ENCODE measurements around the gene ARL4A.

Gene ARL4A

GRCh38 chr7:12727455-12728191 lies 40.2 kb downstream of the ARL4A start:
- DNase-seq = no peak

DNA sequence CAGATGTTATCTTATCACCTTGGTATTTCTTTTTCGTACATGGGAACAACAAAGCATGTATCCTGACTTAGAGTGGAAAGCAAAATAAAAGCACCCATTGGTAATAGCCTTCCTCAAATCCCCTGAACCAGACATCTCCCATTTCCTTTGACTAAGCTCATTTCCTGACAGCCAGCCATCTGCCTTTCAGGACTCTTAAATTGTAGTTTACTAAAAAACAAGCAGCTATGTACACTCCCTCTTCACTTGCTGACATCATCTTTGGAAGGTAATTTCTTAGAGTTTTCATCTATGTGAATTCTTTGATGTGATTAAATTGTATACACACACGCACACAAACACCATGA lies 40.7 kb downstream of the ARL4A start:
- DNase-seq = no peak

DNA sequence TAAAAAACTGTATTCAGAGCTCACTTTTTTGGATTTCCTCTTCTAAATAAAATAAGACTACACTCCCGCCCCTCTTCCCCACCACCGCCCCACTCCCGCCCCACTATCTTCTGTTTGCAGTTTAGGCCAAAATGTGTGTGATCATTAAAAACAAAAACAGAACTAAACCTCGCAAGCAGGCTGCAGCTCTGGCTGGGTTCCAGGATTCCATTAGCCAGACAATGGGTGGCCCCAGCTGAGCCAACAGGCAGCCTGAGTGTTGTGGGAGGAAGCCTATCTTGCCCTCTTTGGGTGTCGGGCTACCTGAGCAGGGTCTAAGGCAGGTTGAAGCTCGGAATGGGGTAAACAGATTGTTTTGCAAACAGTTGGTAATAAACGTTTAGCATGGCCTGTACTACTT lies 41.7 kb downstream of the ARL4A start:
- DNase-seq = peak; percentile 87

- DNase-seq = no peak
Observed at GRCh38 chr7:12730523-12730922, 43.1 kb downstream of the ARL4A start.

DNA sequence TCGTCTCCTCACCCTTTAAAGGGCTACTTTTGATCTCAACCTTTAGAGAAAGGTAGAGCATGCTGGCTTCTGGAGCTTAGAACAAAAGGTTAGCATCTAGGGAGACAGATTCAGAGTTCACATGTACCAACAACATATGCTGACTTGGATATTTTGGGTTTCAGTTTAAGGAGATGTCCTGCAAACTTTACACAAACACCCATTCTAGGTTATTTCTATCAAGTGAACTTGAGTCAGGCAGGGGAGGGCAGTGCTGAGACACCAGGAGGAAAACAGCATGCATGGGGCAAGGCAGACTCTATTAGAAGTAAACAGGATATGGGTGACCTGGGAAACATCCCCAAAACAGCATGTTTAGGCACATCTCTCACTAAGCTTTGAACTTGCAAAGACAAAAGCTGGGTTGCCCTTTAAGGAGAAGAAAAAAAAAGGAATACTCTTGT lies 43.8 kb downstream of the ARL4A start:
- no peak for DNase-seq

DNA sequence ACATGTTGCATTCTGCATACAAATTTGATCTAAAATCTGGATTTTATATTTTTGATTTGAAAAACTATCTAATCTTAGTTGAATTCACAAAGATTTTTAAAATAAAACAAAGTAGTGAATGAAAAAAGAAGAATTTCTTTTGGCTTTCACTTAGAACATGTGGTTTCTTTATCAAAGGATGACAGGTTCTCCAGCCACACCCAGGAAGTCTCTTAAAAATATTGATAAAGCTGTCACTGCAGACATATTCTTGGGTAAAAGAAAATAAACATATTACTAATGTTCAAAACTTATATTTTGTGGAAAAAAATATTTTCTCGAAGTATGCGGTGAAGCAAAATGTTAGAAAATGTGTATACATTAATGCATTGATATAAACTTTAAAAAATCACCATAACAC lies 44.3 kb downstream of the ARL4A start:
- no peak for DNase-seq

- DNase-seq = no peak
Observed at GRCh38 chr7:12732428-12732827, 45.0 kb downstream of the ARL4A start.

- DNase-seq = no peak
Observed at GRCh38 chr7:12735923-12736322, 48.5 kb downstream of the ARL4A start.

DNA sequence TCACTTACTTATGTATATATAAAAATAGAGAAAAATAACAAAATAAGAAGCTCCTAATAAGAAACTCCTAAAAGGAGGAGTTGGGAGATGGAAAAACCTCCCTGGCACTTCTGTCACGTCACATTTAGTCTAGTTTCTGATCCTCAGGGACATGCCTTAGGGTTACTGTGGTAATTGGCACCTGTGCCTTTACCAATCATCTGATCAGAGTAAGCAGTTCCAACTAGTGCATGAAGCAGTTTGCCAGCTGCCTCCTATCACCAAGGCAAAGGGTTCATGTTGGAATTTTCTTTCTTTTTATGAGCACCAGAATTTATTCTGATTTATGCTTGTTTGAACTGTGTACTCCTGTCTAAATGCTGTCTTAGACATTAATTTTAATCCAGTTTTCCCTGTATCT lies 49.9 kb downstream of the ARL4A start:
- no peak for DNase-seq

DNA sequence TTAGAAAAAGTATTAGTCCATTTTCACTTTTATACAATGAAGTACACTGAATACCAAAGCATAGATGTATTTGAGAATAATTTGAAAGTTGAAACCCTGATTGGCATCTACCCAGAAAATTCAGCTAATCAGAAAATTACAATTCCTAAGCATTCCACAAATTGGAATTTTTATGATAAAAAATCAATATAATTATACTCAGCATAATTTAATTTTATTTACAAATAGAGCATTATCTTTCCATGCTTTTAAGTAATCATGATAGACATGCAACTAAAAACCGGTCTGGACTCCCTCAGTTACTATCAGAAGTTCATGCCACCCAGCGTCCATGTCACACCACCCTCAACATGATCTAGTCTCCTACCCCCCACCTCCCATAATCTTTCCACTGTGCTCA lies 50.4 kb downstream of the ARL4A start:
- no peak for DNase-seq

GRCh38 chr7:12738665-12739064 lies 51.2 kb downstream of the ARL4A start:
- no peak for DNase-seq
